Measurements from ENCODE around the gene CEP120. TPM values are rescaled to one million over a fixed set of nuclear protein-coding genes. Genes with fewer than 3 reads are reported as not detected.

The CEP120 gene
- total RNA-seq, 2 experiments from 2014 or later, result 22.3 to 27.6 TPM

- Mint-ChIP-seq H3K4me1 (ENCODE audit: low read depth) (no peaks in the 10 kb centered on the region), H3K27ac (no peak overlapping the region), H3K27me3 (ENCODE audit: low read depth) (no peaks in the 10 kb centered on the region), H3K4me3 (no peak overlapping the region), H3K9me3 (ENCODE audit: insufficient read depth) (no peaks in the 10 kb centered on the region), H3K36me3 (ENCODE audit: low read depth) (peaks cover 55% of the 10 kb centered on the region)
- ATAC-seq, result no peak
- ChIA-PET POLR2A (no interaction called here), CTCF (interaction anchor here (0.9 to 1.5 kb wide), 3 partner anchors 9 to 239 kb away, joined by 3 to 4 read pairs (median 4); no protein-coding TSS in a partner anchor)
- DNase-seq, result no peak
Observed at GRCh38 chr5:123371575-123372179, 51.5 kb downstream of the CEP120 start.

- Mint-ChIP-seq H3K27me3 (ENCODE audit: low read depth) (no peaks in the 10 kb centered on the region), H3K4me1 (ENCODE audit: low read depth) (no peaks in the 10 kb centered on the region), H3K36me3 (ENCODE audit: low read depth) (peaks cover 42% of the 10 kb centered on the region), H3K9me3 (ENCODE audit: insufficient read depth) (no peaks in the 10 kb centered on the region), H3K4me3 (no peak overlapping the region), H3K27ac (no peak overlapping the region)
- CTCF ChIA-PET, result interaction anchor here (1.1 to 2.0 kb wide), 3 partner anchors 8 to 242 kb away, joined by 3 to 7 read pairs (median 4); partner anchors contain the start of gene CEP120
- POLR2A ChIA-PET, result no interaction called here
- ATAC-seq (no peak), DNase-seq (no peak)
Observed at GRCh38 chr5:123369371-123369968, 53.7 kb downstream of the CEP120 start.

GRCh38 chr5:123367739-123368138, 55.5 kb downstream of the CEP120 start:
- H3K36me3 Mint-ChIP-seq (ENCODE audit: low read depth), result peaks cover 32% of the 10 kb centered on the region
- ChIA-PET POLR2A (no interaction called here), CTCF (interaction anchor here (0.7 to 1.5 kb wide), 5 partner anchors 55 to 471 kb away, joined by 3 to 5 read pairs (median 4); partner anchors contain the start of gene CEP120)
- DNase-seq (no peak), ATAC-seq (no peak)
- H3K27me3 Mint-ChIP-seq (ENCODE audit: low read depth), result no peaks in the 10 kb centered on the region
- H3K4me1 Mint-ChIP-seq (ENCODE audit: low read depth), result no peaks in the 10 kb centered on the region
- H3K4me3 Mint-ChIP-seq, result no peak overlapping the region
- no peak overlapping the region for H3K27ac Mint-ChIP-seq
- no peaks in the 10 kb centered on the region for H3K9me3 Mint-ChIP-seq (ENCODE audit: insufficient read depth)

GRCh38 chr5:123365156-123365555, 58.0 kb downstream of the CEP120 start:
- ChIA-PET CTCF (interaction anchor here (1.1 kb wide), 1 partner anchor 58 kb away, joined by 3 read pairs; the partner anchor contains the start of gene CEP120), POLR2A (no interaction called here)
- H3K36me3 Mint-ChIP-seq (ENCODE audit: low read depth), result peaks cover 30% of the 10 kb centered on the region
- no peaks in the 10 kb centered on the region for H3K4me1 Mint-ChIP-seq (ENCODE audit: low read depth)
- DNase-seq, result no peak
- no peak overlapping the region for H3K4me3 Mint-ChIP-seq
- no peaks in the 10 kb centered on the region for H3K27me3 Mint-ChIP-seq (ENCODE audit: low read depth)
- no peaks in the 10 kb centered on the region for H3K9me3 Mint-ChIP-seq (ENCODE audit: insufficient read depth)
- ATAC-seq, result no peak
- no peak overlapping the region for H3K27ac Mint-ChIP-seq

GRCh38 chr5:123364441-123365155, 58.6 kb downstream of the CEP120 start:
- no peak for DNase-seq
- CTCF ChIA-PET, result interaction anchor here (1.1 kb wide), 1 partner anchor 58 kb away, joined by 3 read pairs; the partner anchor contains the start of gene CEP120
- POLR2A ChIA-PET, result no interaction called here
- peaks cover 33% of the 10 kb centered on the region for H3K36me3 Mint-ChIP-seq (ENCODE audit: low read depth)
- ATAC-seq, result no peak
- no peaks in the 10 kb centered on the region for H3K27me3 Mint-ChIP-seq (ENCODE audit: low read depth)
- no peaks in the 10 kb centered on the region for H3K9me3 Mint-ChIP-seq (ENCODE audit: insufficient read depth)
- H3K4me1 Mint-ChIP-seq (ENCODE audit: low read depth), result no peaks in the 10 kb centered on the region
- H3K4me3 Mint-ChIP-seq, result no peak overlapping the region
- no peak overlapping the region for H3K27ac Mint-ChIP-seq

GRCh38 chr5:123360910-123361309, 62.3 kb downstream of the CEP120 start:
- no peak for DNase-seq
- no peaks in the 10 kb centered on the region for H3K27me3 Mint-ChIP-seq (ENCODE audit: low read depth)
- CTCF ChIA-PET, result interaction anchor here (2.2 kb wide), 1 partner anchor 9 kb away, joined by 4 read pairs; no protein-coding TSS in a partner anchor

GRCh38 chr5:123360201-123360571, 63.0 kb downstream of the CEP120 start:
- Mint-ChIP-seq H3K9me3 (ENCODE audit: insufficient read depth) (no peaks in the 10 kb centered on the region), H3K4me3 (no peak overlapping the region), H3K36me3 (ENCODE audit: low read depth) (peaks cover 44% of the 10 kb centered on the region), H3K4me1 (ENCODE audit: low read depth) (no peaks in the 10 kb centered on the region), H3K27ac (no peak overlapping the region), H3K27me3 (ENCODE audit: low read depth) (no peaks in the 10 kb centered on the region)
- no peak for ATAC-seq
- DNase-seq, result no peak
- ChIA-PET CTCF (interaction anchor here (2.2 kb wide), 1 partner anchor 10 kb away, joined by 4 read pairs; no protein-coding TSS in a partner anchor), POLR2A (no interaction called here)

More at GRCh38 chr5:123360910-123361309, 62.3 kb downstream of the CEP120 start:
- no peaks in the 10 kb centered on the region for H3K4me1 Mint-ChIP-seq (ENCODE audit: low read depth)
- peaks cover 45% of the 10 kb centered on the region for H3K36me3 Mint-ChIP-seq (ENCODE audit: low read depth)
- ATAC-seq, result no peak
- H3K27ac Mint-ChIP-seq, result no peak overlapping the region
- no peaks in the 10 kb centered on the region for H3K9me3 Mint-ChIP-seq (ENCODE audit: insufficient read depth)
- POLR2A ChIA-PET, result no interaction called here
- no peak overlapping the region for H3K4me3 Mint-ChIP-seq

GRCh38 chr5:123359454-123360200, 63.6 kb downstream of the CEP120 start:
- no peak overlapping the region for H3K4me3 Mint-ChIP-seq

GRCh38 chr5:123358751-123359150, 64.5 kb downstream of the CEP120 start:
- no peak for ATAC-seq
- H3K4me3 Mint-ChIP-seq, result no peak overlapping the region
- H3K9me3 Mint-ChIP-seq (ENCODE audit: insufficient read depth), result peaks cover 4% of the 10 kb centered on the region
- ChIA-PET CTCF (interaction anchor here (0.6 kb wide), 1 partner anchor 56 kb away, joined by 3 read pairs; no protein-coding TSS in a partner anchor), POLR2A (no interaction called here)
- H3K4me1 Mint-ChIP-seq (ENCODE audit: low read depth), result no peaks in the 10 kb centered on the region
- peaks cover 49% of the 10 kb centered on the region for H3K36me3 Mint-ChIP-seq (ENCODE audit: low read depth)
- H3K27me3 Mint-ChIP-seq (ENCODE audit: low read depth), result no peaks in the 10 kb centered on the region
- DNase-seq, result no peak
- H3K27ac Mint-ChIP-seq, result no peak overlapping the region

More at GRCh38 chr5:123359454-123360200, 63.6 kb downstream of the CEP120 start:
- Mint-ChIP-seq H3K36me3 (ENCODE audit: low read depth) (peaks cover 45% of the 10 kb centered on the region), H3K27me3 (ENCODE audit: low read depth) (no peaks in the 10 kb centered on the region), H3K9me3 (ENCODE audit: insufficient read depth) (no peaks in the 10 kb centered on the region), H3K4me1 (ENCODE audit: low read depth) (no peaks in the 10 kb centered on the region), H3K27ac (no peak overlapping the region)
- ATAC-seq (no peak), DNase-seq (no peak)
- ChIA-PET POLR2A (no interaction called here), CTCF (interaction anchor here (0.6 kb wide), 1 partner anchor 55 kb away, joined by 3 read pairs; no protein-coding TSS in a partner anchor)

- Mint-ChIP-seq H3K36me3 (ENCODE audit: low read depth) (peaks cover 49% of the 10 kb centered on the region), H3K4me1 (ENCODE audit: low read depth) (no peaks in the 10 kb centered on the region), H3K4me3 (no peak overlapping the region), H3K27me3 (ENCODE audit: low read depth) (no peaks in the 10 kb centered on the region), H3K9me3 (ENCODE audit: insufficient read depth) (peaks cover 8% of the 10 kb centered on the region), H3K27ac (no peak overlapping the region)
- ATAC-seq (no peak), DNase-seq (no peak)
- CTCF ChIA-PET, result no interaction called here
- POLR2A ChIA-PET, result no interaction called here
Observed at GRCh38 chr5:123358304-123358703, 64.9 kb downstream of the CEP120 start.

- H3K27me3 Mint-ChIP-seq (ENCODE audit: low read depth), result no peaks in the 10 kb centered on the region
- DNase-seq (no peak), ATAC-seq (no peak)
- no peak overlapping the region for H3K4me3 Mint-ChIP-seq
- peaks cover 9% of the 10 kb centered on the region for H3K9me3 Mint-ChIP-seq (ENCODE audit: insufficient read depth)
- H3K36me3 Mint-ChIP-seq (ENCODE audit: low read depth), result peaks cover 31% of the 10 kb centered on the region
- no peaks in the 10 kb centered on the region for H3K4me1 Mint-ChIP-seq (ENCODE audit: low read depth)
- no peak overlapping the region for H3K27ac Mint-ChIP-seq
- POLR2A ChIA-PET, result no interaction called here
- CTCF ChIA-PET, result no interaction called here
Observed at GRCh38 chr5:123351820-123352219, 71.4 kb downstream of the CEP120 start.
